HEK293 (cell line): ENCODE measurements around the gene SOX12.

Source experiments
- GFI1B ChIP-seq: fragments of 450-650 bp; formaldehyde crosslinking; IDR thresholded peaks from 2 replicates; pipeline ENCODE4 v1.5.1; 2016; ENCODE audit warnings: missing biosample characterization, missing genetic modification characterization
- GLIS2 ChIP-seq: fragments of 450-650 bp; formaldehyde crosslinking; IDR thresholded peaks from 2 replicates; pipeline ENCODE4 v1.5.1; 2016; ENCODE audit warnings: missing biosample characterization, missing genetic modification characterization
- KLF9 ChIP-seq: fragments of 450-650 bp; formaldehyde crosslinking; IDR thresholded peaks from 2 replicates; pipeline ENCODE4 v1.5.1; 2016; ENCODE audit warnings: missing biosample characterization, missing genetic modification characterization, low read depth
- SP3 ChIP-seq: fragments of 450-650 bp; formaldehyde crosslinking; IDR thresholded peaks from 2 replicates; pipeline ENCODE4 v1.5.1; 2016; ENCODE audit warnings: missing biosample characterization, missing genetic modification characterization
- SP7 ChIP-seq: fragments of 450-650 bp; formaldehyde crosslinking; IDR thresholded peaks from 2 replicates; pipeline ENCODE4 v1.5.1; 2016; ENCODE audit warnings: missing biosample characterization, missing genetic modification characterization
- ZBTB21 ChIP-seq: fragments of 450-650 bp; formaldehyde crosslinking; IDR thresholded peaks from 2 replicates; pipeline ENCODE4 v1.5.1; 2017; ENCODE audit warnings: missing biosample characterization, missing genetic modification characterization
- ZBTB48 ChIP-seq: fragments of 450-650 bp; formaldehyde crosslinking; IDR thresholded peaks from 2 replicates; pipeline ENCODE4 v1.5.1; 2016; ENCODE audit warnings: missing biosample characterization, missing genetic modification characterization
- ZEB2 ChIP-seq: fragments of 450-650 bp; formaldehyde crosslinking; IDR thresholded peaks from 2 replicates; pipeline ENCODE4 v1.5.1; 2016; ENCODE audit warnings: missing biosample characterization, missing genetic modification characterization
- ZFHX2 ChIP-seq: fragments of 450-650 bp; formaldehyde crosslinking; conservative IDR thresholded peaks from 2 replicates; pipeline ENCODE4 v1.5.1; 2016; ENCODE audit warnings: missing biosample characterization, missing genetic modification characterization
- ZFP37 ChIP-seq: fragments of 450-650 bp; formaldehyde crosslinking; IDR thresholded peaks from 2 replicates; pipeline ENCODE4 v1.5.1; 2016; ENCODE audit warnings: missing biosample characterization, missing genetic modification characterization
- ZFP41 ChIP-seq: fragments of 450-650 bp; formaldehyde crosslinking; IDR thresholded peaks from 2 replicates; pipeline ENCODE4 v1.5.1; 2016; ENCODE audit warnings: missing biosample characterization, missing genetic modification characterization, borderline replicate concordance
- ZNF132 ChIP-seq: fragments of 450-650 bp; formaldehyde crosslinking; IDR thresholded peaks from 2 replicates; pipeline ENCODE4 v1.5.1; 2017; ENCODE audit warnings: missing biosample characterization, missing genetic modification characterization, borderline replicate concordance
- ZNF155 ChIP-seq: fragments of 450-650 bp; formaldehyde crosslinking; IDR thresholded peaks from 2 replicates; pipeline ENCODE4 v1.5.1; 2016; ENCODE audit warnings: missing biosample characterization, missing genetic modification characterization
- ZNF184 ChIP-seq: fragments of 450-650 bp; IDR thresholded peaks from 2 replicates; pipeline ENCODE4 v1.5.1; 2018; ENCODE audit warnings: missing biosample characterization, mild to moderate bottlenecking, missing genetic modification characterization
- ZNF19 ChIP-seq: fragments of 450-650 bp; formaldehyde crosslinking; IDR thresholded peaks from 2 replicates; pipeline ENCODE4; 2016; ENCODE audit warnings: missing biosample characterization, missing genetic modification characterization, low read depth
- ZNF214 ChIP-seq: fragments of 450-650 bp; formaldehyde crosslinking; IDR thresholded peaks from 2 replicates; pipeline ENCODE4 v1.5.1; 2017; ENCODE audit warnings: missing biosample characterization, mild to moderate bottlenecking, missing genetic modification characterization, borderline replicate concordance
- ZNF302 ChIP-seq: fragments of 450-650 bp; formaldehyde crosslinking; IDR thresholded peaks from 2 replicates; pipeline ENCODE4 v1.5.1; 2016; ENCODE audit warnings: missing biosample characterization, missing genetic modification characterization, low read depth
- ZNF311 ChIP-seq: fragments of 450-650 bp; formaldehyde crosslinking; IDR thresholded peaks from 2 replicates; pipeline ENCODE4 v1.5.1; 2017; ENCODE audit warnings: missing biosample characterization, missing genetic modification characterization, borderline replicate concordance
- ZNF341 ChIP-seq: fragments of 450-650 bp; formaldehyde crosslinking; IDR thresholded peaks from 2 replicates; pipeline ENCODE4; 2016; ENCODE audit warnings: low read depth, missing biosample characterization, missing genetic modification characterization
- ZNF501 ChIP-seq: fragments of 450-650 bp; formaldehyde crosslinking; IDR thresholded peaks from 2 replicates; pipeline ENCODE4 v1.5.1; 2016; ENCODE audit warnings: missing biosample characterization, missing genetic modification characterization
- ZNF510 ChIP-seq: fragments of 450-650 bp; formaldehyde crosslinking; IDR thresholded peaks from 2 replicates; pipeline ENCODE4 v1.5.1; 2018; ENCODE audit warnings: mild to moderate bottlenecking, missing genetic modification characterization, missing biosample characterization; ENCODE audit not compliant: insufficient replicate concordance
- ZNF585B ChIP-seq: fragments of 450-650 bp; formaldehyde crosslinking; IDR thresholded peaks from 2 replicates; pipeline ENCODE4 v1.5.1; 2016; ENCODE audit warnings: missing biosample characterization, missing genetic modification characterization
- ZNF777 ChIP-seq: fragments of 450-650 bp; formaldehyde crosslinking; IDR thresholded peaks from 2 replicates; pipeline ENCODE4 v1.5.1; 2017; ENCODE audit warnings: missing biosample characterization, missing genetic modification characterization, borderline replicate concordance
- TF ChIP-seq, protein P1 (sequence below): fragments of 450-650 bp; formaldehyde crosslinking; IDR thresholded peaks from 2 replicates; pipeline ENCODE4 v1.5.1; 2016; ENCODE audit warnings: missing biosample characterization, missing genetic modification characterization, borderline replicate concordance
- TF ChIP-seq, protein P2 (sequence below): IDR thresholded peaks from 2 replicates; pipeline ENCODE4 v1.6.1; 2011; ENCODE audit warnings: mild to moderate bottlenecking, low read depth, low read length, borderline replicate concordance
- TF ChIP-seq, protein P3 (sequence below): fragments of 450-650 bp; formaldehyde crosslinking; IDR thresholded peaks from 2 replicates; pipeline ENCODE4 v1.5.1; 2016; ENCODE audit warnings: missing biosample characterization, missing genetic modification characterization
- TF ChIP-seq, protein P4 (sequence below): fragments of 450-650 bp; formaldehyde crosslinking; IDR thresholded peaks from 2 replicates; pipeline ENCODE4 v1.5.1; 2016; ENCODE audit warnings: missing biosample characterization, missing genetic modification characterization
- TF ChIP-seq, protein P5 (sequence below): fragments of 450-650 bp; formaldehyde crosslinking; IDR thresholded peaks from 2 replicates; pipeline ENCODE4 v1.5.1; 2017; ENCODE audit warnings: missing biosample characterization, missing genetic modification characterization
- TF ChIP-seq, protein P6 (sequence below): fragments of 450-650 bp; formaldehyde crosslinking; IDR thresholded peaks from 2 replicates; pipeline ENCODE4 v1.5.1; 2016; ENCODE audit warnings: missing biosample characterization, missing genetic modification characterization

SOX12 gene

DNA sequence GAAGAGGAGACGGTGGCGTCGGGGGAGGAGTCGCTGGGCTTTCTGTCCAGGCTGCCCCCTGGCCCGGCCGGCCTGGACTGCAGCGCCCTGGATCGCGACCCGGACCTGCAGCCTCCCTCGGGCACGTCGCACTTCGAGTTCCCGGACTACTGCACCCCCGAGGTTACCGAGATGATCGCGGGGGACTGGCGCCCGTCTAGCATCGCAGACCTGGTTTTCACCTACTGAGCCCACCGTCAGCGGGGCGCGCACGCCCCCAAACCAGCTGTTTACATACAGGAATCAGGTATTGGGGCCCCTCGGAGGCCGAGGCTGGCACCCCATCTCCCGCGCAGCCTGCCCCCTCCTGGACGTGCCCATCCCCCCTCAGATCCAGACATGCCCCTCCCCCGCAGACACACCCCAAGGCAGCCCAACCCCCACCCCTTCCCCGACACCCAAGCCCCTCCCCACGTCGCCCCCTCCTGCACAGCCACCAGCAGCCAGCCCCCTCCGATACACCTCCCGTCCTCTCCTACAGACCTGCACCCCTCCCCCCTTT is 1.4 kb downstream of the SOX12 start (continued):
- TF ChIP-seq ZNF19 (tag by site-specific recombination), result no peak
- TF ChIP-seq, protein P1, sequence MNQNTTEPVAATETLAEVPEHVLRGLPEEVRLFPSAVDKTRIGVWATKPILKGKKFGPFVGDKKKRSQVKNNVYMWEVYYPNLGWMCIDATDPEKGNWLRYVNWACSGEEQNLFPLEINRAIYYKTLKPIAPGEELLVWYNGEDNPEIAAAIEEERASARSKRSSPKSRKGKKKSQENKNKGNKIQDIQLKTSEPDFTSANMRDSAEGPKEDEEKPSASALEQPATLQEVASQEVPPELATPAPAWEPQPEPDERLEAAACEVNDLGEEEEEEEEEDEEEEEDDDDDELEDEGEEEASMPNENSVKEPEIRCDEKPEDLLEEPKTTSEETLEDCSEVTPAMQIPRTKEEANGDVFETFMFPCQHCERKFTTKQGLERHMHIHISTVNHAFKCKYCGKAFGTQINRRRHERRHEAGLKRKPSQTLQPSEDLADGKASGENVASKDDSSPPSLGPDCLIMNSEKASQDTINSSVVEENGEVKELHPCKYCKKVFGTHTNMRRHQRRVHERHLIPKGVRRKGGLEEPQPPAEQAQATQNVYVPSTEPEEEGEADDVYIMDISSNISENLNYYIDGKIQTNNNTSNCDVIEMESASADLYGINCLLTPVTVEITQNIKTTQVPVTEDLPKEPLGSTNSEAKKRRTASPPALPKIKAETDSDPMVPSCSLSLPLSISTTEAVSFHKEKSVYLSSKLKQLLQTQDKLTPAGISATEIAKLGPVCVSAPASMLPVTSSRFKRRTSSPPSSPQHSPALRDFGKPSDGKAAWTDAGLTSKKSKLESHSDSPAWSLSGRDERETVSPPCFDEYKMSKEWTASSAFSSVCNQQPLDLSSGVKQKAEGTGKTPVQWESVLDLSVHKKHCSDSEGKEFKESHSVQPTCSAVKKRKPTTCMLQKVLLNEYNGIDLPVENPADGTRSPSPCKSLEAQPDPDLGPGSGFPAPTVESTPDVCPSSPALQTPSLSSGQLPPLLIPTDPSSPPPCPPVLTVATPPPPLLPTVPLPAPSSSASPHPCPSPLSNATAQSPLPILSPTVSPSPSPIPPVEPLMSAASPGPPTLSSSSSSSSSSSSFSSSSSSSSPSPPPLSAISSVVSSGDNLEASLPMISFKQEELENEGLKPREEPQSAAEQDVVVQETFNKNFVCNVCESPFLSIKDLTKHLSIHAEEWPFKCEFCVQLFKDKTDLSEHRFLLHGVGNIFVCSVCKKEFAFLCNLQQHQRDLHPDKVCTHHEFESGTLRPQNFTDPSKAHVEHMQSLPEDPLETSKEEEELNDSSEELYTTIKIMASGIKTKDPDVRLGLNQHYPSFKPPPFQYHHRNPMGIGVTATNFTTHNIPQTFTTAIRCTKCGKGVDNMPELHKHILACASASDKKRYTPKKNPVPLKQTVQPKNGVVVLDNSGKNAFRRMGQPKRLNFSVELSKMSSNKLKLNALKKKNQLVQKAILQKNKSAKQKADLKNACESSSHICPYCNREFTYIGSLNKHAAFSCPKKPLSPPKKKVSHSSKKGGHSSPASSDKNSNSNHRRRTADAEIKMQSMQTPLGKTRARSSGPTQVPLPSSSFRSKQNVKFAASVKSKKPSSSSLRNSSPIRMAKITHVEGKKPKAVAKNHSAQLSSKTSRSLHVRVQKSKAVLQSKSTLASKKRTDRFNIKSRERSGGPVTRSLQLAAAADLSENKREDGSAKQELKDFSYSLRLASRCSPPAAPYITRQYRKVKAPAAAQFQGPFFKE (tag by site-specific recombination), result no peak
- no peak for TF ChIP-seq ZNF510 (tag by site-specific recombination)
- TF ChIP-seq GFI1B (tag by site-specific recombination), result no peak
- no peak; the same call in 1 of the 2 replicates for TF ChIP-seq GLIS2 (tag by site-specific recombination)
- TF ChIP-seq ZFHX2 (tag by site-specific recombination), result no peak
- no peak for TF ChIP-seq ZNF302 (tag by site-specific recombination)
- TF ChIP-seq ZNF341 (tag by site-specific recombination), result no peak
- TF ChIP-seq ZNF184 (tag by site-specific recombination), result no peak
- TF ChIP-seq, protein P2, sequence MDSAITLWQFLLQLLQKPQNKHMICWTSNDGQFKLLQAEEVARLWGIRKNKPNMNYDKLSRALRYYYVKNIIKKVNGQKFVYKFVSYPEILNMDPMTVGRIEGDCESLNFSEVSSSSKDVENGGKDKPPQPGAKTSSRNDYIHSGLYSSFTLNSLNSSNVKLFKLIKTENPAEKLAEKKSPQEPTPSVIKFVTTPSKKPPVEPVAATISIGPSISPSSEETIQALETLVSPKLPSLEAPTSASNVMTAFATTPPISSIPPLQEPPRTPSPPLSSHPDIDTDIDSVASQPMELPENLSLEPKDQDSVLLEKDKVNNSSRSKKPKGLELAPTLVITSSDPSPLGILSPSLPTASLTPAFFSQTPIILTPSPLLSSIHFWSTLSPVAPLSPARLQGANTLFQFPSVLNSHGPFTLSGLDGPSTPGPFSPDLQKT, result no peak
- TF ChIP-seq ZNF214 (tag by site-specific recombination), result no peak
- 0 out of 2 replicates have a peak, but pooled peaks have one; percentile 12 for TF ChIP-seq ZNF501 (tag by site-specific recombination)
- TF ChIP-seq ZNF777, result peak; percentile 92; the same call in 1 of the 2 replicates
- TF ChIP-seq KLF9 (tag by site-specific recombination), result no peak
- TF ChIP-seq ZBTB48 (tag by site-specific recombination), result no peak
- TF ChIP-seq, protein P3, sequence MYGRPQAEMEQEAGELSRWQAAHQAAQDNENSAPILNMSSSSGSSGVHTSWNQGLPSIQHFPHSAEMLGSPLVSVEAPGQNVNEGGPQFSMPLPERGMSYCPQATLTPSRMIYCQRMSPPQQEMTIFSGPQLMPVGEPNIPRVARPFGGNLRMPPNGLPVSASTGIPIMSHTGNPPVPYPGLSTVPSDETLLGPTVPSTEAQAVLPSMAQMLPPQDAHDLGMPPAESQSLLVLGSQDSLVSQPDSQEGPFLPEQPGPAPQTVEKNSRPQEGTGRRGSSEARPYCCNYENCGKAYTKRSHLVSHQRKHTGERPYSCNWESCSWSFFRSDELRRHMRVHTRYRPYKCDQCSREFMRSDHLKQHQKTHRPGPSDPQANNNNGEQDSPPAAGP (tag by site-specific recombination), result 0 out of 2 replicates have a peak, but pooled peaks have one; percentile 4
- TF ChIP-seq ZNF155 (tag by site-specific recombination), result no peak
- no peak for TF ChIP-seq ZNF311
- no peak for TF ChIP-seq ZFP41 (tag by site-specific recombination)
- TF ChIP-seq ZBTB21 (tag by site-specific recombination), result no peak
- TF ChIP-seq SP7 (tag by site-specific recombination), result no peak
- TF ChIP-seq, protein P4, sequence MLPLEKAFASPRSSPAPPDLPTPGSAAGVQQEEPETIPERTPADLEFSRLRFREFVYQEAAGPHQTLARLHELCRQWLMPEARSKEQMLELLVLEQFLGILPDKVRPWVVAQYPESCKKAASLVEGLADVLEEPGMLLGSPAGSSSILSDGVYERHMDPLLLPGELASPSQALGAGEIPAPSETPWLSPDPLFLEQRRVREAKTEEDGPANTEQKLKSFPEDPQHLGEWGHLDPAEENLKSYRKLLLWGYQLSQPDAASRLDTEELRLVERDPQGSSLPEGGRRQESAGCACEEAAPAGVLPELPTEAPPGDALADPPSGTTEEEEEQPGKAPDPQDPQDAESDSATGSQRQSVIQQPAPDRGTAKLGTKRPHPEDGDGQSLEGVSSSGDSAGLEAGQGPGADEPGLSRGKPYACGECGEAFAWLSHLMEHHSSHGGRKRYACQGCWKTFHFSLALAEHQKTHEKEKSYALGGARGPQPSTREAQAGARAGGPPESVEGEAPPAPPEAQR, result no peak
- no peak for TF ChIP-seq SP3 (tag by site-specific recombination)
- no peak for TF ChIP-seq ZNF132
- no peak for TF ChIP-seq ZNF585B
- peak; percentile 88 for TF ChIP-seq ZEB2 (tag by site-specific recombination)
- TF ChIP-seq ZFP37 (tag by site-specific recombination), result no peak
- TF ChIP-seq, protein P5, sequence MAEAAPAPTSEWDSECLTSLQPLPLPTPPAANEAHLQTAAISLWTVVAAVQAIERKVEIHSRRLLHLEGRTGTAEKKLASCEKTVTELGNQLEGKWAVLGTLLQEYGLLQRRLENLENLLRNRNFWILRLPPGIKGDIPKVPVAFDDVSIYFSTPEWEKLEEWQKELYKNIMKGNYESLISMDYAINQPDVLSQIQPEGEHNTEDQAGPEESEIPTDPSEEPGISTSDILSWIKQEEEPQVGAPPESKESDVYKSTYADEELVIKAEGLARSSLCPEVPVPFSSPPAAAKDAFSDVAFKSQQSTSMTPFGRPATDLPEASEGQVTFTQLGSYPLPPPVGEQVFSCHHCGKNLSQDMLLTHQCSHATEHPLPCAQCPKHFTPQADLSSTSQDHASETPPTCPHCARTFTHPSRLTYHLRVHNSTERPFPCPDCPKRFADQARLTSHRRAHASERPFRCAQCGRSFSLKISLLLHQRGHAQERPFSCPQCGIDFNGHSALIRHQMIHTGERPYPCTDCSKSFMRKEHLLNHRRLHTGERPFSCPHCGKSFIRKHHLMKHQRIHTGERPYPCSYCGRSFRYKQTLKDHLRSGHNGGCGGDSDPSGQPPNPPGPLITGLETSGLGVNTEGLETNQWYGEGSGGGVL (tag by site-specific recombination), result no peak
- TF ChIP-seq, protein P6, sequence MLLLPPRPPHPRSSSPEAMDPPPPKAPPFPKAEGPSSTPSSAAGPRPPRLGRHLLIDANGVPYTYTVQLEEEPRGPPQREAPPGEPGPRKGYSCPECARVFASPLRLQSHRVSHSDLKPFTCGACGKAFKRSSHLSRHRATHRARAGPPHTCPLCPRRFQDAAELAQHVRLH (tag by site-specific recombination), result no peak
